ENCODE measurements around the gene RAG2. TPM values are rescaled to one million over a fixed set of nuclear protein-coding genes. Genes with fewer than 3 reads are reported as not detected.

The RAG2 gene
- total RNA-seq, 3 donors from 2014 or later, result not detected

Other genes with a start within 250 kb of the RAG2 start
- 10 to 100 TPM in 2 of 3 donors, 1 to 10 TPM in 1; 8.3 to 12.1 (median 10.5) TPM for gene TRAF6, start 88.0 kb downstream of the RAG2 start, total RNA-seq
- gene RAG1, start 30.2 kb downstream of the RAG2 start, total RNA-seq, result under 1 TPM; 0.08 to 0.38 (median 0.13) TPM
- gene IFTAP, start 3.7 kb downstream of the RAG2 start, total RNA-seq, result 1 to 10 TPM; 1.7 to 4.7 (median 2.8) TPM

All from activated T-cell treated with anti-CD3 and anti-CD28 coated beads, Interleukin-2, amount 50 U/mL, for 4 hours (primary cell).